ENCODE measurements around the gene PSMC3.

PSMC3 gene

GRCh38 chr11:47443028-47443700 lies 16.9 kb upstream of the PSMC3 start:
- DNase-seq (ENCODE audit: low read depth): no peak
- no peak overlapping the region for H3K4me3 ChIP-seq (ENCODE audit: low read length)
- TF ChIP-seq, protein P1, sequence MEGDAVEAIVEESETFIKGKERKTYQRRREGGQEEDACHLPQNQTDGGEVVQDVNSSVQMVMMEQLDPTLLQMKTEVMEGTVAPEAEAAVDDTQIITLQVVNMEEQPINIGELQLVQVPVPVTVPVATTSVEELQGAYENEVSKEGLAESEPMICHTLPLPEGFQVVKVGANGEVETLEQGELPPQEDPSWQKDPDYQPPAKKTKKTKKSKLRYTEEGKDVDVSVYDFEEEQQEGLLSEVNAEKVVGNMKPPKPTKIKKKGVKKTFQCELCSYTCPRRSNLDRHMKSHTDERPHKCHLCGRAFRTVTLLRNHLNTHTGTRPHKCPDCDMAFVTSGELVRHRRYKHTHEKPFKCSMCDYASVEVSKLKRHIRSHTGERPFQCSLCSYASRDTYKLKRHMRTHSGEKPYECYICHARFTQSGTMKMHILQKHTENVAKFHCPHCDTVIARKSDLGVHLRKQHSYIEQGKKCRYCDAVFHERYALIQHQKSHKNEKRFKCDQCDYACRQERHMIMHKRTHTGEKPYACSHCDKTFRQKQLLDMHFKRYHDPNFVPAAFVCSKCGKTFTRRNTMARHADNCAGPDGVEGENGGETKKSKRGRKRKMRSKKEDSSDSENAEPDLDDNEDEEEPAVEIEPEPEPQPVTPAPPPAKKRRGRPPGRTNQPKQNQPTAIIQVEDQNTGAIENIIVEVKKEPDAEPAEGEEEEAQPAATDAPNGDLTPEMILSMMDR (conservative IDR thresholded peaks at IDR 0.05; ENCODE audit: low read length): no peak

- H3K4me3 ChIP-seq (ENCODE audit: low read length): no peak overlapping the region
- TF ChIP-seq, protein P1 (conservative IDR thresholded peaks at IDR 0.05; ENCODE audit: low read length): no peak
- DNase-seq (ENCODE audit: low read depth): no peak
Observed at GRCh38 chr11:47442514-47442913, 16.3 kb upstream of the PSMC3 start.

DNA sequence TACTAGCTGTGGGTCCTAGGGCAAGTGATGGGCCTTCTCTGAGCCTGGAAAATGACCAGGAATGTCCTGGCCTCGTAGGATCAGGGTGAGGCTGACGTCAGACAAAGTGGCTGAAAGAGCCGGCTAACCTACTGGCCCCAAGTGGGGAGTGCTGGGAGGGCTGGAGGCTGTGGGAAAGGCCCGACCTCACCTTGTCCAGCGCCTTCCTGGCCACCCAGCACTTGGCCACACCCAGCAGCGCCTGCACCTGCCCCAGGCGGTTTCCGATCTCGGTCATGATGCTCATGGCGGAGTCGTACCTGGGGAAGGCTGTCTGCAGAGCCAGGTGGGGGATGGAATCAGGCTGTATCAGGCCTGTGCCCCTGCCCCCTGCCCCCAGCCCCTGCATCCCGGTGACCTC lies 15.2 kb upstream of the PSMC3 start:
- no peak overlapping the region for H3K4me3 ChIP-seq (ENCODE audit: low read length)

GRCh38 chr11:47440054-47440476 lies 13.8 kb upstream of the PSMC3 start:
- no peak overlapping the region for H3K4me3 ChIP-seq (ENCODE audit: low read length)
- DNase-seq (ENCODE audit: low read depth): no peak
- TF ChIP-seq, protein P1 (conservative IDR thresholded peaks at IDR 0.05; ENCODE audit: low read length): no peak

More for the DNA sequence above, 15.2 kb upstream of the PSMC3 start:
- TF ChIP-seq, protein P1 (conservative IDR thresholded peaks at IDR 0.05; ENCODE audit: low read length): no peak
- DNase-seq (ENCODE audit: low read depth): no peak

GRCh38 chr11:47438721-47439120 lies 12.5 kb upstream of the PSMC3 start:
- TF ChIP-seq, protein P1 (conservative IDR thresholded peaks at IDR 0.05; ENCODE audit: low read length): no peak
- no peak for DNase-seq (ENCODE audit: low read depth)
- H3K4me3 ChIP-seq (ENCODE audit: low read length): no peak overlapping the region

GRCh38 chr11:47437746-47438418 lies 11.6 kb upstream of the PSMC3 start:
- no peak overlapping the region for H3K4me3 ChIP-seq (ENCODE audit: low read length)
- TF ChIP-seq, protein P1 (conservative IDR thresholded peaks at IDR 0.05; ENCODE audit: low read length): no peak
- DNase-seq (ENCODE audit: low read depth): peak; percentile 26

DNA sequence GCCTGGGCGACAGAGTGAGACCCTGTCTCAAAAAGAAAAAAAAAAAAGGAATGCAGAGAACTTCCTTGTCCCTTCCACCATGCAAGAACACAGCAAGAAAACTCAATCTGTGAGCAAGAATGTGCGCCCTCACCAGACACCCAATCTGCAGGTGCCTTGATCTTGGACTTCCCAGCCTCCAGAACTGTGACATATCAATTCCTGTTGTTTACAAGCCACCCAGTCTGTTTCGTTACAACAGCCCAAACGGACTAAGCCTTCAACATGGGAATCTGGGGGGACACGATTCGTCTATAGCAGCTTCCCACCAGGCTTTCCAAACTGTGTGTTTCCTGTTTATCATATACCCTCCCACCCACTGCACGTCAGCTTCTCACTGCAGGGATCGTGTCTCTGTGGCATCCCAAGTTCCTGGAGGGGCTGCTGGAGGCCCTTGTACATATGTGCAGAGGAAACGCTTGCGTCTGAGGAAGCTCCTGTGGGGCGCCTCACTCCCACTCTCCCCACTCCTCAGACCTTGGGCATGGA lies 11.0 kb upstream of the PSMC3 start:
- no peak for DNase-seq (ENCODE audit: low read depth)
- H3K4me3 ChIP-seq (ENCODE audit: low read length): no peak overlapping the region
- TF ChIP-seq, protein P1 (conservative IDR thresholded peaks at IDR 0.05; ENCODE audit: low read length): no peak
